ENCODE data around the gene ALOXE3. TPM values are rescaled to one million over a fixed set of nuclear protein-coding genes. Genes with fewer than 3 reads are reported as not detected.

ALOXE3 gene
- total and polyA plus RNA-seq, 12 donors = 0.09 TPM; not detected in 11

DNA sequence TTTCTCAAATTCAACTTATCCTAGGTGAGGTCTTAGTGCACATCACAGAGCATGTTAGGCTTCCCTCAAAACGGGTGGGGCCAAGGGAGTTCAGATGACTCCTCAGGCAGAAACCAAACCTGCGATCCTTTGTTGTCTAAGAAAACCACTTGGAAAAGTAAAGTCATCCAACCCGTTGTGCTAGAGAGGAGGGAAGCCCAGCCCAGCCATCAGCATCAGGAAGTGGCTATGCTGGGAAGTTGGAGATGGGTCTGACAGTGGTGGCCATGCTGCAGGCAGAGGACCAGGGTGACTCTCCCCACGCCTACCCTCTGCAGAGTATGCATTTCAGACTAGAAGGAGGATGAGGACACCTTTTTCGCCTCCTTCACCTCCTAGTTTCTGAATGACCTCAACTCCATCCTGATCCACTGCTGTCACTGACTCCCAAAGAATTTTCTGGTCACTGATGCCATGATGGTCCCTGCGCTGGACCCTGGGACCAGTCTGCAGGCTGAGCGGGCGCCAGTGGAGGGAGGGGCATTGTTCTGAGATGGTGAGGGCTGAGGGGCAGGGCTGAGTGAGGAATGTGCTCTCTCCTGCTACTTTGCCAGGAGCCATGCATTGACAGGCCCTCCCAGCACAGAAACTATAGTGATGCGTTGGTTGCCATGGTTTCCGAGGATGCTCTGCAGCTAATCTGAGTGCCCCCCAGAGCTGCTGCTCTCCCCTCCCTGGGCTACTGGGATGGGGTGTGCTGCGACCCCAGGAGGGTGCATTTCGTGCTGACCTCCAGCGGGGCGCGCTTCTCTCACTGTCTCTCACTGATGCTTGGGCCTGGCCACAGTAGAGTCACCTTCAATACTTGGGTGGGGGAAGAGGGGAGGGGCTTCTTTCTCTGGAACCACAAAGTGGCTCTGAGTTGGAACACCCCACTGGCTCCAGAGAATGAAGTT is 51.2 kb downstream of the ALOXE3 start:
- Histone ChIP-seq H3K4me1 (peaks cover 0 to 26% (median 7%) of the 10 kb centered on the region in 9 donors), H3K4me3 (no peak overlapping the region), H3K27me3 (peaks cover 0 to 59% (median 47%) of the 10 kb centered on the region in 7 donors), H3K27ac (no peak overlapping the region), H3K9me3 (no peaks in the 10 kb centered on the region), H3K36me3 (no peaks in the 10 kb centered on the region)
- TF ChIP-seq, protein P1, sequence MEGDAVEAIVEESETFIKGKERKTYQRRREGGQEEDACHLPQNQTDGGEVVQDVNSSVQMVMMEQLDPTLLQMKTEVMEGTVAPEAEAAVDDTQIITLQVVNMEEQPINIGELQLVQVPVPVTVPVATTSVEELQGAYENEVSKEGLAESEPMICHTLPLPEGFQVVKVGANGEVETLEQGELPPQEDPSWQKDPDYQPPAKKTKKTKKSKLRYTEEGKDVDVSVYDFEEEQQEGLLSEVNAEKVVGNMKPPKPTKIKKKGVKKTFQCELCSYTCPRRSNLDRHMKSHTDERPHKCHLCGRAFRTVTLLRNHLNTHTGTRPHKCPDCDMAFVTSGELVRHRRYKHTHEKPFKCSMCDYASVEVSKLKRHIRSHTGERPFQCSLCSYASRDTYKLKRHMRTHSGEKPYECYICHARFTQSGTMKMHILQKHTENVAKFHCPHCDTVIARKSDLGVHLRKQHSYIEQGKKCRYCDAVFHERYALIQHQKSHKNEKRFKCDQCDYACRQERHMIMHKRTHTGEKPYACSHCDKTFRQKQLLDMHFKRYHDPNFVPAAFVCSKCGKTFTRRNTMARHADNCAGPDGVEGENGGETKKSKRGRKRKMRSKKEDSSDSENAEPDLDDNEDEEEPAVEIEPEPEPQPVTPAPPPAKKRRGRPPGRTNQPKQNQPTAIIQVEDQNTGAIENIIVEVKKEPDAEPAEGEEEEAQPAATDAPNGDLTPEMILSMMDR (IDR thresholded peaks at IDR 0.05) = no peak
- DNase-seq = no peak
- WGBS, 2 donors = 67 to 71% methylated on average over 15 of the region's 15 CpGs
- intact Hi-C loops (cut with DNase I) = no loop called here
- ATAC-seq = no peak

DNA sequence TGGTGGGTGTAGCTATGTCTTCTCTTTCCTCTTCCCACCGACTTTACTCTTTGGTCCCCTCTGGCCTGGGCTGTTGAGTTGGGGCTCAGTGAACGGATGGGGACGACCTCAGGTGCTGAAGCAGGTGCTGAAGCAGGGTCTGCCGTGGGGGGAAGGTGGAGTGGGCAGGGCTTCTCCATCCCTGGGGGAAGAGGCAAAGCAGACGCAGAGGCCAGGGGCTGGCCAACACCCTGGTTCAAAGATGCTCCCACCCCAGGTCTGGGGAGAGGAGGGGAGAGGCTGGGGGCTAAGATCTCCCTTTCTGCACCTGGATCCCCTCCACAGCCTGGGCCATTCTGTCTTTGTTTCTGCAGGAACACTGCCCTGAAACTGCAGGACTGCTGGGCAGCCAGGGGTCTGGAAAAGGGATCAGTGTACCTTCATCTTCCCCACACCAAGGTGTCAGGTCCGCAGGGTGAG is 53.7 kb downstream of the ALOXE3 start:
- intact Hi-C loops (cut with DNase I) = loop anchor here in 2 of 10 donors (5.0 kb wide), 2 partner anchors 48 to 238 kb away; no protein-coding TSS in a partner anchor
- Histone ChIP-seq H3K4me1 (peaks cover 0 to 28% (median 7%) of the 10 kb centered on the region in 9 donors), H3K36me3 (no peaks in the 10 kb centered on the region), H3K9me3 (no peaks in the 10 kb centered on the region), H3K27ac (no peak overlapping the region), H3K4me3 (no peak overlapping the region), H3K27me3 (peaks cover 0 to 65% (median 52%) of the 10 kb centered on the region in 7 donors)
- ATAC-seq (peak in 1 of 8 donors; percentile 31), DNase-seq (no peak)
- TF ChIP-seq, protein P1 (IDR thresholded peaks at IDR 0.05) = no peak
- WGBS, 2 donors = 40 to 48% methylated on average over 6 of the region's 6 CpGs

DNA sequence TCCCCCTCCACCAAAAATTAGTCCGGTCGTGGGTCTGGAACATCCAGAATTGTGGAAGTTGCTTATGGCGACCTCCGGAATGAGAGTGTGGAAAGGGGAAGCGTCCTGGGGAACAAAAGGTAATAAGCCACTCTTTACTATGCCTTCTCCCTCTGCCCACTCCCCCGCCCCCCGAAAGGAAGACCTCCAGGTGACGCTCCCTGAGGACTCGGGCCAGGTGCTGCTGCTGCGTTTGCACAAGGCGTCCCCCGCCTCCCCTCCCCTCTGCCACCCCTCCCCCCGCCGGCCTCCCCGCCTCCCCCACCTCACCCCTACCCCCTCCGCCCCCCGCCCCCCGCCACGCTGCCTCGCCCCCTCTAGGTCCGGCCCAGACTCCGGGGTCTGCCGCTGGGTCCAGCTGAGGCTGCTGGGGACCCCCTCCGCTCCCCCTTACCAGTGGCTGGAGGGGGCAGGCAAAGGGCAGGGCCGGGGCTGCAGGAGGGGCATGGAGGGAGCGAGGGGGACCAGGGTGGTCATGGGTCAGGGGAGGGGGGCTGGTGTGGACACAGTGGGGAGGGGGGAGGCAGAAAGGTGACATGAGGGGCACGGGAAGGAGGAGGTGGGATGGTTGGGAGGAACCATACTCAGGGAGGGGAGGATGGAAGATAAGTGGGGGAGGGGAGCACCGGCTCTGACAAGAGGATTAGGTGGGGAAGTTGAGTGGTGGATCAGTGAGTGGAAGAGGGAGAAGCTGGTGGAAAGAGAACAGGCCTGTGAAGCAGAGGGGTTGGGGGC is 54.4 kb downstream of the ALOXE3 start:
- Histone ChIP-seq H3K4me3 (peak overlapping the region in 1 of 10 donors; percentile 30), H3K4me1 (peaks cover 0 to 21% (median 7%) of the 10 kb centered on the region in 9 donors), H3K36me3 (no peaks in the 10 kb centered on the region), H3K27me3 (peaks cover 4 to 71% (median 58%) of the 10 kb centered on the region in 7 donors), H3K9me3 (no peaks in the 10 kb centered on the region), H3K27ac (no peak overlapping the region)
- TF ChIP-seq, protein P1 (IDR thresholded peaks at IDR 0.05) = no peak
- intact Hi-C loops (cut with DNase I) = loop anchor here in 2 of 10 donors (5.0 kb wide), 2 partner anchors 48 to 238 kb away; no protein-coding TSS in a partner anchor
- ATAC-seq = peak in 1 of 8 donors; percentile 28
- no peak for DNase-seq
- WGBS, 2 donors = 6 to 8% methylated on average over 16 to 28 of the region's 28 CpGs
